WTC11 (cell line): Measurements from ENCODE around the gene DMD.

Experiments
- MAX ChIP-seq: sonication (generic); formaldehyde crosslinking; IDR thresholded peaks from 2 replicates; pipeline ENCODE4 v1.8.0; 2022; ENCODE audit warnings: mild to moderate bottlenecking, missing genetic modification reagents
- NFE2L1 ChIP-seq: sonication (generic); formaldehyde crosslinking; IDR thresholded peaks from 2 replicates; pipeline ENCODE4 v1.8.1; 2023; ENCODE audit warnings: missing genetic modification reagents
- PRDM15 ChIP-seq: sonication (generic); formaldehyde crosslinking; IDR thresholded peaks from 2 replicates; pipeline ENCODE4 v1.8.0; 2022; ENCODE audit warnings: missing genetic modification reagents
- TP53 ChIP-seq: sonication (generic); formaldehyde crosslinking; IDR thresholded peaks from 2 replicates; pipeline ENCODE4 v1.8.1; 2023; ENCODE audit warnings: mild to moderate bottlenecking, missing genetic modification reagents
- USF2 ChIP-seq: sonication (generic); formaldehyde crosslinking; IDR thresholded peaks from 2 replicates; pipeline ENCODE4 v1.8.1; 2023; ENCODE audit warnings: mild to moderate bottlenecking, missing genetic modification reagents, moderate library complexity
- ZNF121 ChIP-seq: sonication (generic); formaldehyde crosslinking; IDR thresholded peaks from 2 replicates; pipeline ENCODE4 v1.8.0; 2023; ENCODE audit warnings: missing genetic modification reagents
- ZNF138 ChIP-seq: sonication (generic); formaldehyde crosslinking; conservative IDR thresholded peaks from 2 replicates; pipeline ENCODE4 v1.8.1; 2022; ENCODE audit warnings: mild to moderate bottlenecking, moderate library complexity, missing genetic modification reagents
- ZNF263 ChIP-seq: sonication (generic); formaldehyde crosslinking; IDR thresholded peaks from 2 replicates; pipeline ENCODE4 v1.8.1; 2022; ENCODE audit warnings: low read depth, mild to moderate bottlenecking, moderate library complexity, missing genetic modification reagents
- TF ChIP-seq, protein P1 (sequence below): sonication (generic); formaldehyde crosslinking; IDR thresholded peaks from 2 replicates; pipeline ENCODE4 v1.8.0; 2022; ENCODE audit warnings: mild to moderate bottlenecking, missing genetic modification reagents
- TF ChIP-seq, protein P2 (sequence below): fragments of 200-600 bp; IDR thresholded peaks from 2 replicates; pipeline ENCODE4 v1.8.0; 2022; ENCODE audit warnings: antibody characterized with exemption
- TF ChIP-seq, protein P3 (sequence below): sonication (generic); formaldehyde crosslinking; IDR thresholded peaks from 2 replicates; pipeline ENCODE4 v1.8.1; 2022; ENCODE audit warnings: low read depth, missing genetic modification reagents, borderline replicate concordance
- TF ChIP-seq, protein P4 (sequence below): sonication (generic); formaldehyde crosslinking; IDR thresholded peaks from 2 replicates; pipeline ENCODE4 v1.8.1; 2022; ENCODE audit warnings: missing genetic modification reagents, borderline replicate concordance
- TF ChIP-seq, protein P5 (sequence below): sonication (generic); formaldehyde crosslinking; IDR thresholded peaks from 2 replicates; pipeline ENCODE4 v1.8.1; 2022; ENCODE audit warnings: mild to moderate bottlenecking, missing genetic modification reagents, moderate library complexity, borderline replicate concordance

DNA sequence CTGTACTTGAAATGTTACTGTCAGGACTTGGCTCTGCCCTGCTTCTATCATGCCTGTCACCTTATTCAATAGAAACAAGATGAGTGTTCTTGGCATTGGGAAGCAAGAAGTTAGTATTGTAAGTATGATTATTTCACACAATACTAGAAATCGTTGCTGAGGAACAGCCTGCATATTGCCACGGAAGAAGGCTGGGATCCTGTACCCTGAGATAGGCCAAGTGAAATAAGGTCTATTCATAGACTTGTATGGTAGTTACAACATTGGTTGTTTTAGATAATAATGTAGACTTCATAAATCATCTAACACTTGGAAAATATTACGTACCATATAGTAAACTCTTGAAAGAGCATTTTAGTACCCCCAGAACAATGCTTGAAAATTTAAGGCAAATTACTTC, 215.9 kb downstream of the DMD start:
- TF ChIP-seq, protein P1, sequence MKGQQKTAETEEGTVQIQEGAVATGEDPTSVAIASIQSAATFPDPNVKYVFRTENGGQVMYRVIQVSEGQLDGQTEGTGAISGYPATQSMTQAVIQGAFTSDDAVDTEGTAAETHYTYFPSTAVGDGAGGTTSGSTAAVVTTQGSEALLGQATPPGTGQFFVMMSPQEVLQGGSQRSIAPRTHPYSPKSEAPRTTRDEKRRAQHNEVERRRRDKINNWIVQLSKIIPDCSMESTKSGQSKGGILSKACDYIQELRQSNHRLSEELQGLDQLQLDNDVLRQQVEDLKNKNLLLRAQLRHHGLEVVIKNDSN (CRISPR knock-in tag): no peak
- no peak for TF ChIP-seq ZNF138
- TF ChIP-seq USF2 (CRISPR knock-in tag): no peak
- TF ChIP-seq, protein P2, sequence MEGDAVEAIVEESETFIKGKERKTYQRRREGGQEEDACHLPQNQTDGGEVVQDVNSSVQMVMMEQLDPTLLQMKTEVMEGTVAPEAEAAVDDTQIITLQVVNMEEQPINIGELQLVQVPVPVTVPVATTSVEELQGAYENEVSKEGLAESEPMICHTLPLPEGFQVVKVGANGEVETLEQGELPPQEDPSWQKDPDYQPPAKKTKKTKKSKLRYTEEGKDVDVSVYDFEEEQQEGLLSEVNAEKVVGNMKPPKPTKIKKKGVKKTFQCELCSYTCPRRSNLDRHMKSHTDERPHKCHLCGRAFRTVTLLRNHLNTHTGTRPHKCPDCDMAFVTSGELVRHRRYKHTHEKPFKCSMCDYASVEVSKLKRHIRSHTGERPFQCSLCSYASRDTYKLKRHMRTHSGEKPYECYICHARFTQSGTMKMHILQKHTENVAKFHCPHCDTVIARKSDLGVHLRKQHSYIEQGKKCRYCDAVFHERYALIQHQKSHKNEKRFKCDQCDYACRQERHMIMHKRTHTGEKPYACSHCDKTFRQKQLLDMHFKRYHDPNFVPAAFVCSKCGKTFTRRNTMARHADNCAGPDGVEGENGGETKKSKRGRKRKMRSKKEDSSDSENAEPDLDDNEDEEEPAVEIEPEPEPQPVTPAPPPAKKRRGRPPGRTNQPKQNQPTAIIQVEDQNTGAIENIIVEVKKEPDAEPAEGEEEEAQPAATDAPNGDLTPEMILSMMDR: no peak
- TF ChIP-seq, protein P3, sequence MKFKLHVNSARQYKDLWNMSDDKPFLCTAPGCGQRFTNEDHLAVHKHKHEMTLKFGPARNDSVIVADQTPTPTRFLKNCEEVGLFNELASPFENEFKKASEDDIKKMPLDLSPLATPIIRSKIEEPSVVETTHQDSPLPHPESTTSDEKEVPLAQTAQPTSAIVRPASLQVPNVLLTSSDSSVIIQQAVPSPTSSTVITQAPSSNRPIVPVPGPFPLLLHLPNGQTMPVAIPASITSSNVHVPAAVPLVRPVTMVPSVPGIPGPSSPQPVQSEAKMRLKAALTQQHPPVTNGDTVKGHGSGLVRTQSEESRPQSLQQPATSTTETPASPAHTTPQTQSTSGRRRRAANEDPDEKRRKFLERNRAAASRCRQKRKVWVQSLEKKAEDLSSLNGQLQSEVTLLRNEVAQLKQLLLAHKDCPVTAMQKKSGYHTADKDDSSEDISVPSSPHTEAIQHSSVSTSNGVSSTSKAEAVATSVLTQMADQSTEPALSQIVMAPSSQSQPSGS (CRISPR knock-in tag): no peak
- no peak for TF ChIP-seq ZNF263 (CRISPR knock-in tag)
- no peak for TF ChIP-seq MAX
- no peak for TF ChIP-seq PRDM15 (CRISPR knock-in tag)
- no peak for TF ChIP-seq TP53
- no peak for TF ChIP-seq ZNF121 (CRISPR knock-in tag)
- TF ChIP-seq, protein P4, sequence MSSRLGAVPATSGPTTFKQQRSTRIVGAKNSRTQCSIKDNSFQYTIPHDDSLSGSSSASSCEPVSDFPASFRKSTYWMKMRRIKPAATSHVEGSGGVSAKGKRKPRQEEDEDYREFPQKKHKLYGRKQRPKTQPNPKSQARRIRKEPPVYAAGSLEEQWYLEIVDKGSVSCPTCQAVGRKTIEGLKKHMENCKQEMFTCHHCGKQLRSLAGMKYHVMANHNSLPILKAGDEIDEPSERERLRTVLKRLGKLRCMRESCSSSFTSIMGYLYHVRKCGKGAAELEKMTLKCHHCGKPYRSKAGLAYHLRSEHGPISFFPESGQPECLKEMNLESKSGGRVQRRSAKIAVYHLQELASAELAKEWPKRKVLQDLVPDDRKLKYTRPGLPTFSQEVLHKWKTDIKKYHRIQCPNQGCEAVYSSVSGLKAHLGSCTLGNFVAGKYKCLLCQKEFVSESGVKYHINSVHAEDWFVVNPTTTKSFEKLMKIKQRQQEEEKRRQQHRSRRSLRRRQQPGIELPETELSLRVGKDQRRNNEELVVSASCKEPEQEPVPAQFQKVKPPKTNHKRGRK (CRISPR knock-in tag): no peak
- TF ChIP-seq NFE2L1 (CRISPR knock-in tag): no peak
- TF ChIP-seq, protein P5, sequence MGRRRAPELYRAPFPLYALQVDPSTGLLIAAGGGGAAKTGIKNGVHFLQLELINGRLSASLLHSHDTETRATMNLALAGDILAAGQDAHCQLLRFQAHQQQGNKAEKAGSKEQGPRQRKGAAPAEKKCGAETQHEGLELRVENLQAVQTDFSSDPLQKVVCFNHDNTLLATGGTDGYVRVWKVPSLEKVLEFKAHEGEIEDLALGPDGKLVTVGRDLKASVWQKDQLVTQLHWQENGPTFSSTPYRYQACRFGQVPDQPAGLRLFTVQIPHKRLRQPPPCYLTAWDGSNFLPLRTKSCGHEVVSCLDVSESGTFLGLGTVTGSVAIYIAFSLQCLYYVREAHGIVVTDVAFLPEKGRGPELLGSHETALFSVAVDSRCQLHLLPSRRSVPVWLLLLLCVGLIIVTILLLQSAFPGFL (CRISPR knock-in tag): no peak
